ENCODE results near the gene MYCBP.

DNA sequence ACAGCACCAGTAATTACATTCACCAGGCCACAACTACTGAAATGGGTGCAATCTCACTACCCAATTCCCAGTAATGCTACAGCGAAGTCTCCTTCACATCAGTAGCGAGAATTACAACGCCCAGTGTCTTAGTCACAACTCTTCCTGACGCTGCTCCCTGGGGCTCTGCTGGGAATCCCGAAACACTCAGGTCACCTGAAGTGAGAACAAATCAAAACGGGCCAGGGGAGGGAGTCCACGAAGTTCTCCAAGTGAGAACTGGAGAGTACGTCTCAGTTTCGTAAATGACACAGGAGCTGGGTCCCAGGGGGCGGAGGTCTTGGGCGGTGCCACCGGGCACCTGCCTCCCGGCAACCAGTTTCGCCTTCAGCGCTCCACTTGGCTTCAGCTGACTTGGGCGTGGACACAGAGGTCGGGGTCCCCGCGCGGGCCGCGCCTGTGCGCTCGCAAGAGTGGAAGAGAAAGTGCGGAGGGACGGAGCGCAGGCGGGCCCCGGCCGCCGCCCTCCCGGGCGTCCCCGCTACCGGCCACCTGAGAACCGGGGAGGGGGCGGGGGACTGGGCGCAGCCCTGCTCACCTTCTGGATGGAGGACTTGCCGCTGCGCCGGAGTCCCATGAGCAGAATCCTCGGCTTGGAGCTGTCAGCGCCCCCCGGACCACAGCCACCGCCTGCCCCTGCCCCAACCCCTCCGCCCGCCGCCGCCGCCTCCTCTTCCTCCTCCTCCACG is 14.2 kb downstream of the MYCBP start:
- TF ChIP-seq POLR2A (IDR thresholded peaks at IDR 0.05): no peak
- TF ChIP-seq, protein P1, sequence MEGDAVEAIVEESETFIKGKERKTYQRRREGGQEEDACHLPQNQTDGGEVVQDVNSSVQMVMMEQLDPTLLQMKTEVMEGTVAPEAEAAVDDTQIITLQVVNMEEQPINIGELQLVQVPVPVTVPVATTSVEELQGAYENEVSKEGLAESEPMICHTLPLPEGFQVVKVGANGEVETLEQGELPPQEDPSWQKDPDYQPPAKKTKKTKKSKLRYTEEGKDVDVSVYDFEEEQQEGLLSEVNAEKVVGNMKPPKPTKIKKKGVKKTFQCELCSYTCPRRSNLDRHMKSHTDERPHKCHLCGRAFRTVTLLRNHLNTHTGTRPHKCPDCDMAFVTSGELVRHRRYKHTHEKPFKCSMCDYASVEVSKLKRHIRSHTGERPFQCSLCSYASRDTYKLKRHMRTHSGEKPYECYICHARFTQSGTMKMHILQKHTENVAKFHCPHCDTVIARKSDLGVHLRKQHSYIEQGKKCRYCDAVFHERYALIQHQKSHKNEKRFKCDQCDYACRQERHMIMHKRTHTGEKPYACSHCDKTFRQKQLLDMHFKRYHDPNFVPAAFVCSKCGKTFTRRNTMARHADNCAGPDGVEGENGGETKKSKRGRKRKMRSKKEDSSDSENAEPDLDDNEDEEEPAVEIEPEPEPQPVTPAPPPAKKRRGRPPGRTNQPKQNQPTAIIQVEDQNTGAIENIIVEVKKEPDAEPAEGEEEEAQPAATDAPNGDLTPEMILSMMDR (IDR thresholded peaks at IDR 0.05): no peak

Data from vagina (tissue), 2 donors.